T-helper 9 cell (primary cell): ENCODE results near the gene MBIP.

ENCODE experiments used
- DNase-seq: peaks from one replicate; pipeline ENCODE4 v3.0.0-alpha.2; 2020

MBIP gene

DNA sequence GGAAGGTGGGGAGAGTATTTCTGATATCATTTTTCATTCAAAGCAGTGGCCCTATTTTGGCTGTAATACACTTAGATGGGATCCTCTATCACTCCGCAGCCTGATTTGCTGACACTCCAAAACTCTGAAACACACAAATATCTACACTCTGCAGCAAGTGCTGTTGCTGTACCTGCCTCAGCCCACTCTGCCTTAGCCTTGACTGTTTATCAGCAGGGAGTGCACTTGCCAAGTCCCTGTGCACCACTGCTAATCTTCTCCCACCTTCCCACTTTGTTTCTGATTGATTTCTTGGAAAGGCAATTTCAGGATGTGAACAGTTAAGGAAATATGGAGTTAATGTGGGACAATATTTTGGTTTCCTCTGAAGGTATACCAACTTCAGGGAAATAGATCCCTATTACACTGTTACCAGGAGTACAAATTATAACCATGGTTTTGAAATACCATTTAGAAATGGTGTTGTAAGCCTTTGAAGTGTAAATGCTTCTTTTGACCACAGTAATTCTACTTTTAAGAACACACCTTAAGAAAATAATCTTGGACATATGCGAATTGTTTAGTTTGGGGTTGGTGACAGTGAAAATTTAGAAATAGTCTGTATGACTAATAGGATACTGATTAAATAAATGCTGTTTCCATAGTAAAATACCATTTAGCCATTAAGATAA lies 59.3 kb downstream of the MBIP start:
- no peak for DNase-seq

DNA sequence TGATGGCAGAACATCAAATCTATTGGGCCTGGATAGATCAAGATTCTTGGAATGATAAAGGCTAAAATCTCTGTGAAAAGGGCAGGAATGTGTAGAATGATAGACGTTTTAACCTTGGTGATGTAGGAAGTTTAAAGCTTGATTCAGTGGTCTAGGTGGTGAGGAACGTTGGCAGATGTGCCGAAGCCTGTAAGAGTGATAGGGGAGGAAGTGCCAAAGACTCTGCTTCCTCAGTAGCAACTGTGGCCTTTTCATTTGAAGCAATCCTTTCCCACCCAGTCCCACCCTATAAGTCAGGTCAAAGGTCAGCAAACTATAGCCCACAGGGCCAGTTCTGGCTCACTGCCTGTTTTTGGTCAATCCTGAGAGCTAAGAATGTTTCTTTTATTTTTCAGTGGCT lies 62.2 kb downstream of the MBIP start:
- no peak for DNase-seq

DNA sequence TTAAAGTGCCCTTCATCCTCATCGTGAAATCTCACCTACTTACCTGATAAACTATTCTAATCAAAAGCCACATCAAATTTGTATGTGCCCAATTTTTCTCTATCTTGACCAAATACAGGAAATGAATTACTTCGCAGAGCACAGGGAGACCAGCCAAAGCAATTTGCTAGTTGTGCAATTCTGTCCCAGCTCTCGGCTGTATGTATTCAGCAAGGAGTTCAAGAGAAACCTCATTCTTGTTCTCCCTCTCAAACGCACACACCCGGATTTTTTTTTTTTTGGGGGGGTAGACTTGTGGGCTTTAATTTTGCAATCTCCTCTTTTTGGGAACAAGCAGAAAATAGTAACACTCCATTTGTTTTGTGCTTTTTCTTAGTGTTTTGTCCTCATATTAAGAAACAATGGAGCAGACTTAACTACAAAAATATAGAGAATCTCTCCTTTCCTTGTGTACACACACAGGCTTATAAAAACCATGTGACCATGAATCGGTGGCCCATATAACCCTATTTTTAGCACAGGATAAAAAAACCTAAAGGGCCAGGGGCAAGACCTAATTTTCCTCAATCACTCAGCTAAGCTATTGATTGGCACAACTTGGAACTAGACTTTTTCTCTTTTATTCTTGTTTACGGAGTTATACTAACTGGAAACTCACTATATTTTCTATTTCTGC lies 64.2 kb downstream of the MBIP start:
- DNase-seq: no peak

DNA sequence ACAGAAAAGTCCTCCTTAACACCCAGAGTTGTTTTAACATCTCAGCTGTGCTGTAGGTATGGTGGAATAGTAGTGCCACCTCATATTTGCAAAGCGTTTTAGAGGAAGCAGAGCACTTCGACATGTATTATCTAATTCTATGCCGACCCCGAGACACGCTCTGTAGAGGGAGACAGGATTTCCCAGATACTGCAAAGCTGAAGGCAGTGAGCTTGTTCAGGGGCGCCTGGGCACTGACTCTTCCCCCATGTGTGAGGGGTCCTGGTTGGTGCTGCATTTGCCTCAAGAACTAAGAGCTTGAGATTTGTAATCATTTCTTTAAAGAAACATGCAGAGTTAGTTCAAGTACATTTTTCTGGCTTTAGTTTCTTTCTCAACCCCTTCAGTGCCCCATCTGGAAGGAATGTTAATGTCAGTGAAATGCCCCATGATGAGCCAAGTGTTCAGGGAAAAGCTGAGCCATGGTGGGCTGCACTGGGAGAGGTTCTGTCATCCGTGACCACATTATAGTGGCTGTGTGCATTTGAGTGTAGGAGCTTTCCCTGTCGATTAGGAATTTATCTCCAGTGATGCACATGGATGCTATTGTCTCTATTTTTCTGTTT lies 66.3 kb downstream of the MBIP start:
- no peak for DNase-seq
